CD4-positive, alpha-beta T cell treated with Interleukin-1 beta for 1 hour (primary cell): ENCODE results near the gene PPM1N.

Experiments used
- DNase-seq, 2 donors: peaks; one replicate each; pipeline ENCODE4 v3.0.0-alpha.2; 2020 to 2022

The PPM1N gene

DNA sequence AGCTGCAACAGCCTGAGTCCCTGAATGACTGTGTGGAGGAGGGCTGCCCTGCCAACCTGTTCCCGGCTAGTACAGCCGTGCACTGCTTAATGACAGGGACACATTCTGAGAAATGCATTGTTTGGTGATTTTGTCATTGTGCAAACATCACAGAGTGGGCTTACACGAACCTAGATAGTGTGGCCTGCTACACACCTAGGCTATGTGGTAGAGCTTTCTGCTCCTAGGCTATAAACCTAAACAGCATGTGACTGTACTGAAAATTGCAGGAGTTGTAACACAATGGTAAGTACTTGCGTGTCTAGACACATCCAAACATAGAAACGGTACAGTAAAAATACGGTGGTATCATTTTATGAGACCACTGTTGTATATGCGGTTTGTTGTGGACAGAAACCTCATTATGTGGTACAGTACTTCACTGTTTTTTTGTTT is 44.0 kb downstream of the PPM1N start:
- no peak for DNase-seq

DNA sequence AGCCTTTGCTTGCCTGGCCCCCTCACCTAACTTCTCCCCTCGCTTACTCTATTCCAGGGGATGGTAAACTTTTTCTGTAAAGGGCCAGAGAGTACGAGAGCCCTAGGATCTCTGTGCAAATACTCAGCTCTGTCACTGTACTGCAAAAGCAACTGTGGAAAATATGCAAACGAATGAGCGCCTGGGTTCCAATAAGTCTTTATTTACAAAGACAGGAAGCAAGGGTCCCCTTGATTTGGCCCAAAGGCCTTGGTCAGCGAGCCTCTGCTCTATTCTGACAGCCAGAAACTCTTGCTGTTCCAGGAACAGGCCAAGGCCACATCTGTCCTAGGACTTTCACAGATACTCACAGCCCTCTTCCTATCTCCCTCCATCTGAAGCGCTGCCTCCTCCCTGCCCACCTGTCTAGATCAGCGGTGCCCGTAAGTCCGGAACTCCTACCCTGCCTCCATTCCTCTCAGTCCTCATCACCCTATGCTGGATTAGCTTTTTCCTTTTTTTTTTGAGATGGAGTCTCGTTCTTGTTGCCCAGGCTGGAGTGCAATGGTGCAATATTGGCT is 49.0 kb downstream of the PPM1N start:
- no peak for DNase-seq

DNA sequence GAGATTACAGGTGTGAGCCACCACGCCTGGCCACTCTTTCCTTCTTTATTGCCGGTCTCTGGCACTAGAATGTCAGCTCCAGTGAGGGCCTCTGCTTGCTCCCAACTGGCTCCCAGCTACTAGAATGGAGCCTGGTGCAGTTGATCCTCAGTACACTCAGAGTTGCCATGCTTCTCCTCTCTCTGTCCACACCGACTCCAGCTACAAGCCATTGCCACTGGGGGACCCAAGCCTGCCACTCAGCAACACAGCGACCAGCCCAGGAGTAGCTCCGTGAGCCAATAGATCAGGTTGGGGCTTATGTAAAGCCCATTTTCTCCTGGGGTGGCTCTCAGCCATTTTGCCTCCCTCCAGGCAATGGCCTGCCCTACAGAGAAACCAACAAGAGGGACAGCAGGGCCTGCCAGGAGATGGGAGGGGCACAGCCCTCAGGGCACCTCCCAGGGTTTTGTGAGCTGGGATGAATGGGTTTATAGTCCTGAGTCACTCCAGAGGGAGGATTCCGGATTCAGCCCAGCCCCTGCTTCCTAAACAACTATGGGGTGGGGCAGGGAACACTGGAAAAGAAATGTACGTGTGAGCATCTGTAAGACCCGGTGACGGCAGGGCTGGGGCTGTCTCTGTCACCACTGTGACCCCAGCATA is 49.8 kb downstream of the PPM1N start:
- DNase-seq = no peak
